ENCODE results near the gene AK6.

DNA sequence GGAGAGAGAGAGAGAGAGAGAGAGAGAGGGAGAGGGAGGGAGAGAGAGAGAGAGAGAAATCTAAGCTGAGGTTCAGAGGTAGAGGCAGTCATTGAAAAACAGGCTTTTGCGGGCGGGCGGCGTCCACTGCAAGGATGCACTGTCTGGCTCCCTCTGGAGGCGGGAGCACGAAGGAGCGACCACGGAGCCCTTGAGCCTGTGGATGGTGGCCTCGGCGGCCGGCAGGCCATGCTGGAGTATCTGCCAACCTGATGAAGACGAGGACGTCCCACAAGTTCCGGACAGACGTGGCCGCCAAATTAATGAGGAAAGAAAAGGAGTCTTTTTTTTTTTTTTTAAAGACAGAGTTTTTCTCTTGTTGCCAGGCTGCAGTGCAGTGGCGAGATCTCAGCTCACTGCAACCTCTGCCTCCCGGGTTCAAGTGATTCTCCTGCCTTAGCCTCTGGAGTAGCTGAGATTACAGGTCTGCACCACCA lies 34.5 kb downstream of the AK6 start:
- TF ChIP-seq POLR2A (IDR thresholded peaks at IDR 0.05; ENCODE audit: low read length) (no peak), GATA1 (IDR thresholded peaks at IDR 0.05; ENCODE audit: low read depth, low read length) (no peak)

Measured in erythroblast (primary cell).